GM08714 (cell line): ENCODE measurements around the gene KIAA2012.
"Not testable (repeated sequence)": the region's sequence is repeated elsewhere in the genome, so short reads cannot be mapped to it uniquely, and the experiment has no call there.

Experiments
- H3K4me3 ChIP-seq: fragments of 200-500 bp; sonication (Bioruptor generic); 2 replicates; pipeline ENCODE4 v1.5.1; 2014; ENCODE audit warnings: mild to moderate bottlenecking, low read length, inconsistent platforms
- ZNF274 ChIP-seq: IDR thresholded peaks from 2 replicates; pipeline ENCODE4 v1.6.1; 2012; ENCODE audit warnings: mild to moderate bottlenecking, low read depth, low read length

Gene KIAA2012

DNA sequence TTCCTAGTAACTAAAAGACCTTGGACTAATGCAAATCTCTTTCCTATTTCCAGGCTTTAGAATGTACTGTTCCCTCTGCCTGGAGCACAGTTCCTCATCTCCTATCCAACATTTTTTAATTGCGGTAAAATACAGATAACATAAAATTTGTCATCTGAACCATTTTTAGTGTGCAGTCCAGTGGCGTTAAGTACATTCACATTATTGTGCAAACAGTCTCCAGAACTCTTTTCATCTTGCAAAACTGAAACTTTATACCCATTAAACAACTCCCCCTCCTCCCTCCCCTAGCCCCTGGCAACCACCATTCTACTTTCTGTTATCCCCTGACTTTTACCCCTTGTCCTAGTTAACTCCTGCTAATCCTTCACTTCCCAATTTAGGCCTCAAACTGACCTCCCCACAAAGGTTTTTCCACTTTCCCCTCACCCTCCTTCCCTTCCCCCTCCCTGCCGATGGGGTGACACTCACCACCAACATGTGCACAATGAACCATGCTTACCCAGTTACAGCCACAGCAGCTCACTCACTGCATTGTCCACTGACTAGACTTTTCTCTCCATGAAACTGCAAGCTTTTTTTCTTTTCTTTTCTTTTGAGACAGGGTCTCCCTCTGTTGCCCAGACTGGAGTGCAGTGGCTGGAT is 54.8 kb downstream of the KIAA2012 start:
- H3K4me3 ChIP-seq, result no peak overlapping the region
- TF ChIP-seq ZNF274, result no peak

- TF ChIP-seq ZNF274, result no peak
- H3K4me3 ChIP-seq, result no peak overlapping the region
Observed at GRCh38 chr2:202129841-202130240, 56.8 kb downstream of the KIAA2012 start.

GRCh38 chr2:202133200-202133908 is 60.3 kb downstream of the KIAA2012 start:
- no peak for TF ChIP-seq ZNF274
- no peak overlapping the region for H3K4me3 ChIP-seq

GRCh38 chr2:202133909-202134265 is 60.8 kb downstream of the KIAA2012 start:
- no peak for TF ChIP-seq ZNF274
- no peak overlapping the region for H3K4me3 ChIP-seq

GRCh38 chr2:202135091-202135874 is 62.2 kb downstream of the KIAA2012 start:
- H3K4me3 ChIP-seq, result no peak overlapping the region
- TF ChIP-seq ZNF274, result no peak

- not testable (repeated sequence) for H3K4me3 ChIP-seq
Observed at GRCh38 chr2:202136039-202136438, 63.0 kb downstream of the KIAA2012 start.

- H3K4me3 ChIP-seq, result no peak overlapping the region
- no peak for TF ChIP-seq ZNF274
Observed at GRCh38 chr2:202136526-202136925, 63.5 kb downstream of the KIAA2012 start.

DNA sequence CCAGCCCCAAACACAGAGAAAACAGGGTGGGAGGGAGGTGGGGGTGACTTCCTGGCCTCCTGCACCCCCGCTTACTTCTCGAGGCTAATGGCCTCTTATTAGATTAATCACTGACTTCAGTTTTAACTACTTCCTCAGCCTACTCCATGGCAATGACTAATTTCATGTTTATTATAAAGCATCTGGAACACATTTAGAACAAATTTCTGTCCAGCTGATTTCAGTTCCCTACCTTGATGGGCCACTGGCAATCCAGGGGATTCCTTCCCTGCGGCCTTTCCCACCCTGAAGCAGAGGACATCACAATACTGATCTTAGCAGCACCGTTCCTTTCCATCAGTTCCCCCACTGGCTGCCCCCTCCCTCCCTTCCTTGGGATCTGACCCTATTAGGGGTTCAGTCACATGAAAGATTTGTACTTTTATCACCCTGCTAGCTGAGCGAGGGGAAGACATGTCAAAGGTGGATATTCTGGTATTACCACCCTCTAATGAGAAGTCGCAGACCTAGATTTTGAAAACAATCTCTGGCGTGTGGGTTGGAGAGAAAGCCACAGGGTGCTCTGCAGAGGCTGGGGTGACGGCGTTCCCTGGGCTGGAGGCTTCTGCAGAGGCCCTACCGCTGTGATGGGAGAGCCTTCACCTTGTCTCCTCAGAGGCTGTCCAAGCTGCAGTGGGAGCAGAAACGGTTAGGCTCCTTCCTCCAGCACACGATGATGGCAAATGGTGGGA is 67.6 kb downstream of the KIAA2012 start:
- no peak overlapping the region for H3K4me3 ChIP-seq
- no peak for TF ChIP-seq ZNF274

DNA sequence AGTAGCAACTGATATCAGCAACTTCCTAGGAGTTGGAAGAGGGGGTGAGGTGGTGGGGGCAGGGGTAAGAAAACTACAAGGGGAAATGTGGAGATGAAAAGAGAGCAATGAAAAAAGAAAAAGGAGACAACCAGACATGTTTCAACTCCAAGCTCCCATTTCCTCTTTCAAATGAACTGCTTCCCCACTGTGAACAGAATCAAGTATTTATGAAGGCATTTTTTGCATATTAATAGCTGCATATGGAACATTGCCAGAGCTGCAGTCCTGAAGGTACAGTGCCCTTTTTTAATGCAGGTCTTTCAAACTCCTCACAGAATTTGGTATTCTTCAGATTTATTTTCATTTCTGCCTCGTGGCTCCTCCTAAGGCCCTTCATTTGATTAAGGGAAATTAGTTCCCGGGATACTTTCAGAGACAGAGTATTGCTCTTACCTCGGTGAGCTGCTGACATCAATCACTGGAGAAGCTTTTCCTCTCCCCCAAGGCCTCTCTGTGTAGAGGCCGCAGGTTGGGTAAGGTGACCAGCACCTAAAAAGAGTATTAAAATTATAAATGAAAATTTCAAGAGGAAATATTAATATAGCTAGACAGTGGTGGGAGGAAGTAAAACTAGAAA is 68.4 kb downstream of the KIAA2012 start:
- H3K4me3 ChIP-seq, result no peak overlapping the region
- TF ChIP-seq ZNF274, result no peak

DNA sequence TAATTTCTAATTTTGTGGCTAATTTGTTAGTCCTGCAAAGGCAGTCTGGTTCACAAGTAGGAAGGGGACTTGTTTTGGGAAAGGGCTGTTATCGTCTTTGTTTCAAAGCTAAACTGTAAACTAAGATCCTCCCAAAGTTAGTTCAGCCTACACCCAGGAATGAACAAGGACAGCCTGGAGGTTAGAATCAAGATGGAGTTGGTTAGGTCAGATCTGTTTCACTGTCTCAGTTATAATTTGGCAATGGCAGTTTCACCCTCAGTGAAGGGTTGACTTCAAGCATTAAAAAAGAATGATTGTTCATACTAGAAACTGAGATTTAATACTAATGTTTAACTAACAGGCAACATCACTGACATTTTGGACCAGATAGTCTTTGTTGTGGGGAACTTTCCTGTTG is 69.5 kb downstream of the KIAA2012 start:
- no peak overlapping the region for H3K4me3 ChIP-seq
- TF ChIP-seq ZNF274, result no peak

DNA sequence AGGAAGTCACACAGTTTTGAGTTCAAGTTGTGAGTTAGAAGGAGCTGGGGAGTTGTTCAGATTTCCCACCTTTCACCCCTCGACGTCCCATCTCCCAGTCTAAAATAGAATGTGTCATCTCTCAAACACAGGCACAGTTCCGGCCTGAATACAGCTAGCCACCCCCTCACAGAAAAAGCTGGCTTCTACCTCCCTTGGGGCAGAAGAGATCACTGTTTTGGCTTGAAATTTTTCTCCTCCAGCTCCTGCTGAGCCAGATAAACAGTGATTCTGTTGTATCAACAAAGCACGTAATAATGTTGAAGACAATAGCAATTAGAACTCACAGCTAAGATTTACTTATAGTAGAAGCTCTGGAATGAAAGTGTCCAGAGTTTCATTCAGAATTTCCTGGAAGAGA is 74.7 kb downstream of the KIAA2012 start:
- no peak for TF ChIP-seq ZNF274
- H3K4me3 ChIP-seq, result no peak overlapping the region

DNA sequence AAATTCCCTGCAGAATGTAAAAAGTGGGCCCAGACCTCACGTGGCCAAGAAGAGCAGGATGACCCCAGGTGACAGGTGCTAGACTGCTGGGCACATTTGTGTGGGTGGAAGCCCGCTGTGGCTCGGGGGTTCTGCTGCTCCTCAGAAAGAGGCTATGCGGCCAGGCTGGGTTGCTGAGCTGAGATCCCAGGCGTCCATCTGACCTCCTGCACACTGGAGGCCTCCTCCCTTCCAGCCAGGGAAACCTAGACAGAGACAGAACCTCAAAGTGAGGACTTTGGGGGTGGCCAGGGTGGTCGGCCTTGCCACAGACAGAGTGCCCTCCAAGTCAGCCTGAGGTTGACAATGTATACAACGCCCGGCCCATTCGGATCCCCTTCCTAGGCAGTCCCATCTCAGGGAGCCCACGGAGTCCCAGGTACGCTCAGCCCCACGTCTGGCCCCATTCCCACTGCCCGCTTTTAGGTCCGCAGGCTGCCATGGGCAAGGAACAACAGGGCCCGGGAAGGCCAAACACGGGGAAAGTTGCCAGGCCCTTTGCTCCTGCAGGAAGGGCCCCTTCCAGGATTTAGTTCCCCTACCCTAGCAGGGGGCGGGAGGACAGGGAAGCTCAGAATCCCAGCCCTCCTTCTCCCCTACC is 75.6 kb downstream of the KIAA2012 start:
- TF ChIP-seq ZNF274, result no peak
- no peak overlapping the region for H3K4me3 ChIP-seq

DNA sequence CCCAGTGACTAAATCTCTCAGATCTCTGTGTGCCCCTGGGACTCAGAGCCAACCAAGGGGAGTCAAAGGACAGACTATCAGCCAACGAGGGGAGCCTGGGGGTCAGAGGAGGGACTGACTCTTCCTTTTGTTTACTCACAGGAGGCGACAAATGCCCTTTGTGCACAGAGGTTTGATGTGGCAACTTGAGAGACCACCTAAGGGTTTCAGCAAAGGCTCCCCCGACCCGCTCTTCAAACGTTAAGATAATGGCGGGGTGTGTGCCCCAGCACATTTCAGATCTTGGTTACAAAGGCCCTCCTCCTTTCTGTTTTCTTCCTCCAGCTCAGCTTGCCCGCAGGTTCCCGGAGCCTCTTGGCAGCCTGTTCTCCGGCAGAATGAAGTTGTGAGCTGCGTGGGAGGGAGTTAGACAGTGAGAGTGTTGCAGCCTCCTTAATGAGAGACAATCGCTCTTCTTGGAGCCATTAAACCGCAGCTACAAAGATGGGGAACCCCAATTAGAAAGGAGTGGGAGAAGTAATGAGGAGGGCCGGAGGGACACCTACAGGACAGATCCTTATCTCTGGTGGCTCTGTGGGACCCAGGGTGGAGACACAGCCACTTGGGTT is 76.2 kb downstream of the KIAA2012 start:
- no peak for TF ChIP-seq ZNF274

More for the DNA sequence above, 76.2 kb downstream of the KIAA2012 start:
- no peak overlapping the region for H3K4me3 ChIP-seq
